Endodermal cell (in vitro differentiated cells): ENCODE results near the gene TIAL1. TPM values are rescaled to one million over a fixed set of nuclear protein-coding genes. Genes with fewer than 3 reads are reported as not detected.
A peak's percentile ranks its signal among the peaks of the same experiment; 100 is the strongest.
"Not testable (repeated sequence)": the region's sequence is repeated elsewhere in the genome, so short reads cannot be mapped to it uniquely, and the experiment has no call there.

ENCODE experiments used
- DNase-seq: peaks from one replicate; pipeline ENCODE4 v3.0.0-alpha.2; 2017
- H3K27ac ChIP-seq: 2 replicates; pipeline ENCODE4 v1.5.1; 2013; ENCODE audit warnings: mild to moderate bottlenecking, low read depth, low read length, moderate library complexity
- H3K27me3 ChIP-seq: 2 replicates; pipeline ENCODE4 v1.6.1; 2013; ENCODE audit warnings: mild to moderate bottlenecking, low read length, moderate library complexity; ENCODE audit not compliant: insufficient read depth, control insufficient read depth, poor library complexity, severe bottlenecking
- H3K36me3 ChIP-seq: 2 replicates; pipeline ENCODE4 v1.7.0; 2013; ENCODE audit warnings: mild to moderate bottlenecking, low read length, moderate library complexity; ENCODE audit not compliant: control insufficient read depth, insufficient read depth
- H3K4me1 ChIP-seq: one replicate; pipeline ENCODE4 v1.7.0; 2013; ENCODE audit warnings: low read length; ENCODE audit not compliant: control insufficient read depth, insufficient read depth
- H3K4me3 ChIP-seq: 2 replicates; pipeline ENCODE4 v1.5.1; 2013; ENCODE audit warnings: mild to moderate bottlenecking, low read length, moderate library complexity
- H3K9ac ChIP-seq: 2 replicates; pipeline ENCODE4 v1.6.1; 2013; ENCODE audit warnings: mild to moderate bottlenecking, low read length, moderate library complexity; ENCODE audit not compliant: poor library complexity, severe bottlenecking; ENCODE audit errors: extremely low read depth
- H3K9me3 ChIP-seq: 2 replicates; pipeline ENCODE4 v1.6.1; 2013; ENCODE audit warnings: mild to moderate bottlenecking, low read length, moderate library complexity; ENCODE audit not compliant: control insufficient read depth
- H3K27ac Mint-ChIP-seq: 2 replicates; pipeline ENCODE4 v1.8.0; 2020; ENCODE audit warnings: mixed read lengths
- H3K27me3 Mint-ChIP-seq: 2 replicates; pipeline ENCODE4 v1.8.0; 2021; ENCODE audit warnings: mild to moderate bottlenecking, mixed read lengths; ENCODE audit not compliant: insufficient read depth
- H3K36me3 Mint-ChIP-seq: 2 replicates; pipeline ENCODE4 v1.8.0; 2020; ENCODE audit warnings: low read depth, mixed read lengths
- H3K4me1 Mint-ChIP-seq: 2 replicates; pipeline ENCODE4 v1.8.0; 2020; ENCODE audit warnings: mixed read lengths
- H3K4me3 Mint-ChIP-seq: 2 replicates; pipeline ENCODE4 v1.8.0; 2020; ENCODE audit warnings: mild to moderate bottlenecking, moderate library complexity, mixed read lengths
- H3K9me3 Mint-ChIP-seq: 2 replicates; pipeline ENCODE4 v1.8.0; 2020; ENCODE audit warnings: mild to moderate bottlenecking, mixed read lengths
- CTCF ChIP-seq: fragments of 200-600 bp; sonication (generic); conservative IDR thresholded peaks from 2 replicates; pipeline ENCODE4 v1.5.0; 2021; ENCODE audit warnings: antibody characterized with exemption, mild to moderate bottlenecking
- WGBS, 2 experiments: methylation state at CpG; one replicate each; pipeline versions ENCODE4 v1.1.5 to v1.1.7; 2013; ENCODE audit warnings: missing lambda C conversion rate in 2 of 2, mixed read lengths in 1 of 2; ENCODE audit not compliant: insufficient coverage in 1 of 2, insufficient read length in 1 of 2; 5-methylcytosine and 5-hydroxymethylcytosine counted together
- total RNA-seq, 2 donors: library from RNA; stranded (reverse); fragmentation: NEBNext Ultra II Directional in 1 of 2; extraction: Animal tissue kit (Norgen Biotek cat#: 25700) in 1 of 2; gene quantifications; 2 replicates in 1 of 2; 3 replicates in 1 of 2; pipeline ENCODE4 v1.2.1, GENCODE V29; 2021

The TIAL1 gene
- total RNA-seq, 2 donors from 2014 or later: 156 to 176 TPM

- H3K9me3 Mint-ChIP-seq: no peaks in the 10 kb centered on the region
- no peaks in the 10 kb centered on the region for H3K27me3 ChIP-seq
- no peak overlapping the region for H3K9ac ChIP-seq
- H3K27me3 Mint-ChIP-seq: no peaks in the 10 kb centered on the region
- no peaks in the 10 kb centered on the region for H3K36me3 ChIP-seq
- DNase-seq: no peak
- no peaks in the 10 kb centered on the region for H3K9me3 ChIP-seq
- TF ChIP-seq CTCF: no peak
- no peaks in the 10 kb centered on the region for H3K4me1 Mint-ChIP-seq
- no peak overlapping the region for H3K4me3 ChIP-seq
- H3K27ac ChIP-seq: no peak overlapping the region
- H3K4me1 ChIP-seq: no peaks in the 10 kb centered on the region
- 100% methylated on average over 1 of the region's 1 CpG for WGBS, 2 experiments
- H3K4me3 Mint-ChIP-seq: no peak overlapping the region
- no peaks in the 10 kb centered on the region for H3K36me3 Mint-ChIP-seq
- no peak overlapping the region for H3K27ac Mint-ChIP-seq
Observed at GRCh38 chr10:119531067-119531466, 65.7 kb downstream of the TIAL1 start.

DNA sequence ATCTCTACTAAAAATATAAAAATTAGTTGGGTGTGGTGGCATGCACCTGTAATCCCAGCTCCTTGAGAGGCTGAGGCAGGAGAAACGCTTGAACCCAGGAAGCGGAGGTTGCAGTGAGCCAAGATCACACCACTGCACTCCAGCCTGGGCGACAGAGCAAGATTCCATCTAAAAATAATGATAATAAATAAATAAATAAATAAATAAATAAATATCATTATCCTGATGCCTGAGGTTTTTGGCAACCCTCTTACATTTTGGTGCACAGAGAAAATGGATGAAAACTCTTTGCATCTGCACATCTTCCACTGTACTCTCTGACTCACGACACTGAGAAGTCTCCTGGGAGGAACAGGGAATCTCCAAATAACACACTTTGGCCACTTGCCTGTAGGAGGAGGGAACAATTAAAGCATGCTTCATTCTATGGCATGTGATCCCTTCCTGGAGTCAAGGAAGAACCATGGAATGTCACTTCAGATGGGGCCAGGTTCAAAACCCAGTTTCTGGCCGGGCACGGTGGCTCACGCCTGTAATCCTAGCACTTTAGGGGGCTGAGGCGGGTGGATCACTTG lies 68.0 kb downstream of the TIAL1 start:
- not testable (repeated sequence) for H3K27me3 Mint-ChIP-seq, H3K9me3 ChIP-seq, H3K4me1 Mint-ChIP-seq, DNase-seq, H3K36me3 ChIP-seq, H3K4me1 ChIP-seq, H3K36me3 Mint-ChIP-seq, H3K4me3 Mint-ChIP-seq, H3K27ac Mint-ChIP-seq, H3K27ac ChIP-seq, H3K9ac ChIP-seq, H3K9me3 Mint-ChIP-seq, H3K27me3 ChIP-seq, H3K4me3 ChIP-seq
- 87 to 100% methylated on average over 3 to 7 of the region's 8 CpGs for WGBS, 2 experiments

GRCh38 chr10:119526621-119527592 lies 69.9 kb downstream of the TIAL1 start:
- no peaks in the 10 kb centered on the region for H3K36me3 Mint-ChIP-seq
- H3K27ac Mint-ChIP-seq: no peak overlapping the region

More at GRCh38 chr10:119526621-119527592, 69.9 kb downstream of the TIAL1 start:
- peak; percentile 71 for TF ChIP-seq CTCF
- Mint-ChIP-seq H3K4me1 (no peaks in the 10 kb centered on the region), H3K27me3 (no peaks in the 10 kb centered on the region), H3K9me3 (no peaks in the 10 kb centered on the region), H3K4me3 (no peak overlapping the region)
- H3K4me3 ChIP-seq: no peak overlapping the region
- no peak overlapping the region for H3K27ac ChIP-seq
- H3K4me1 ChIP-seq: no peaks in the 10 kb centered on the region
- H3K36me3 ChIP-seq: no peaks in the 10 kb centered on the region
- DNase-seq: peak; percentile 75
- H3K9me3 ChIP-seq: no peaks in the 10 kb centered on the region
- H3K9ac ChIP-seq: no peak overlapping the region
- WGBS, 2 experiments: 81 to 83% methylated on average over 16 to 18 of the region's 18 CpGs
- H3K27me3 ChIP-seq: no peaks in the 10 kb centered on the region
